ENCODE results near the gene BBS10. TPM values are rescaled to one million over a fixed set of nuclear protein-coding genes. Genes with fewer than 3 reads are reported as not detected.
"Not testable (repeated sequence)": the region's sequence is repeated elsewhere in the genome, so short reads cannot be mapped to it uniquely, and the experiment has no call there.

Gene BBS10
- total and polyA plus RNA-seq, 12 donors, result 3.2 to 25.4 (median 10.9) TPM

DNA sequence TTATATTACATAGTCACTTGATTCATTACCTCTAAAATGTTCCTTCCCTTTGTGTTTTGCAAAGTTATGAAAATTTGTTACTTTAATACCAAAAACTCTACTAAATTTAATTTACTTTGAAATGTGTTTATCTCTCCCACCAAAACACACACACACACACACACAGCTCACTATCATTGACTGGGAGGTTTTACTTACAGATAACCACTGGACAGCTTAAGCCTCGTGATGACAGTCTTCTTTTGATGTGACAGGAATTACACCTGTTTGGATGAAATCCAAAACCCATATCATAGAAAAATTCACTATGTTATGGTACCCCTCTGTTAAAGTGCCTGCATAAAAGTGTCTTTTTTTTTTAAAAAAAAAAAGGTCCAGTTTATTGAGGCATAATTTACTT is 15.6 kb downstream of the BBS10 start:
- 29 to 52% (median 48%) methylated on average over 1 of the region's 1 CpG for WGBS, 4 donors
- Histone ChIP-seq H3K27ac (no peak overlapping the region), H3K27me3 (no peaks in the 10 kb centered on the region), H3K9me3 (replicated peaks in 1 of 3) (no peaks in the 10 kb centered on the region), H3K4me1 (replicated peaks in 1 of 2) (no peaks in the 10 kb centered on the region), H3K4me3 (no peak overlapping the region), H3K36me3 (replicated peaks in 1 of 2) (no peaks in the 10 kb centered on the region)
- no peak for DNase-seq
- intact Hi-C loops (cut with DNase I), result no loop called here
- no peak for TF ChIP-seq POLR2A (IDR thresholded peaks at IDR 0.05)
- TF ChIP-seq, protein P1, sequence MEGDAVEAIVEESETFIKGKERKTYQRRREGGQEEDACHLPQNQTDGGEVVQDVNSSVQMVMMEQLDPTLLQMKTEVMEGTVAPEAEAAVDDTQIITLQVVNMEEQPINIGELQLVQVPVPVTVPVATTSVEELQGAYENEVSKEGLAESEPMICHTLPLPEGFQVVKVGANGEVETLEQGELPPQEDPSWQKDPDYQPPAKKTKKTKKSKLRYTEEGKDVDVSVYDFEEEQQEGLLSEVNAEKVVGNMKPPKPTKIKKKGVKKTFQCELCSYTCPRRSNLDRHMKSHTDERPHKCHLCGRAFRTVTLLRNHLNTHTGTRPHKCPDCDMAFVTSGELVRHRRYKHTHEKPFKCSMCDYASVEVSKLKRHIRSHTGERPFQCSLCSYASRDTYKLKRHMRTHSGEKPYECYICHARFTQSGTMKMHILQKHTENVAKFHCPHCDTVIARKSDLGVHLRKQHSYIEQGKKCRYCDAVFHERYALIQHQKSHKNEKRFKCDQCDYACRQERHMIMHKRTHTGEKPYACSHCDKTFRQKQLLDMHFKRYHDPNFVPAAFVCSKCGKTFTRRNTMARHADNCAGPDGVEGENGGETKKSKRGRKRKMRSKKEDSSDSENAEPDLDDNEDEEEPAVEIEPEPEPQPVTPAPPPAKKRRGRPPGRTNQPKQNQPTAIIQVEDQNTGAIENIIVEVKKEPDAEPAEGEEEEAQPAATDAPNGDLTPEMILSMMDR (IDR thresholded peaks at IDR 0.05), result no peak

DNA sequence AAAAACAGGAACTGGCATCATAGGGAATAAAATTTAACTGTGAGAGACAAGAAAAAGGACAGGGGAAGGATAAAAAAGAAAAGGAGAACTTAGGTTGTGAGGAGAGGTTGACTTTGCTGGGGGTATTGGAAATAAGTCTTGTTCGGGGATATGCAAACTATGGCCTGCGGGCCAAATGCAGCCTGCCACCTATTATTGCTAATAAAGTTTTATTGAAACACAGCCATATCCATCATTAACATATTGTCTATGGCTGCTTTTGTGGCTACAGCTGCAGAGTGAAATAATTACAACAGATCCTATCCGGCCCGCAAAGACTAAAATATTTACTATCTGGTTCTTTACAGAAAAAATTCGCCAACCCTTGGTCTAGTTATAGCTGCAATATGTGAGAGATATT is 18.6 kb downstream of the BBS10 start:
- H3K9me3 ChIP-seq (replicated peaks in 1 of 3), result no peaks in the 10 kb centered on the region
- no peak for DNase-seq
- H3K27ac ChIP-seq, result no peak overlapping the region
- no peak overlapping the region for H3K4me3 ChIP-seq
- no peaks in the 10 kb centered on the region for H3K4me1 ChIP-seq (replicated peaks in 1 of 2)
- intact Hi-C loops (cut with DNase I), result no loop called here
- 92 to 96% (median 94%) methylated on average over 5 of the region's 5 CpGs for WGBS, 4 donors
- no peaks in the 10 kb centered on the region for H3K36me3 ChIP-seq (replicated peaks in 1 of 2)
- TF ChIP-seq, protein P1 (IDR thresholded peaks at IDR 0.05), result no peak
- no peak for TF ChIP-seq POLR2A (IDR thresholded peaks at IDR 0.05)
- no peaks in the 10 kb centered on the region for H3K27me3 ChIP-seq

DNA sequence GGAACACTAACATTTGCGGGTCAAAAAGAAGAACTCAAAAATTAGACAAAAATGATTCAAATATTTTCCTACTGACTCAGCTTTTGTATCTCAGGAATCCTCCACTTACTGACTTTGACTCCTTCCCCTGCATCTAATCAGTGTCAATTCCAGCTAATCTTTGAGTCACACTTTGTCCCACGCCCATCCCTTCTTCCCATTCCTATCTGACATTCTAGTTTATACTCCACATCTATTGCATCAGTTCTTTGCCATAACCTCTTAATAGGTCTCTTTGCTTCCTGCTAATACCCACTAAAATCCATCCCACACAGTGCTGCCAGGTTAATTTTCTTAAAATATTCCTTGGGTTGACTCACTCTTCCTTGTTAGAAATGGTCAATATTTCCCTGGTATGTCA is 19.1 kb downstream of the BBS10 start:
- no peak for TF ChIP-seq POLR2A (IDR thresholded peaks at IDR 0.05)
- TF ChIP-seq, protein P1 (IDR thresholded peaks at IDR 0.05), result no peak
- intact Hi-C loops (cut with DNase I), result no loop called here
- Histone ChIP-seq H3K4me3 (no peak overlapping the region), H3K9me3 (replicated peaks in 1 of 3) (no peaks in the 10 kb centered on the region), H3K36me3 (replicated peaks in 1 of 2) (no peaks in the 10 kb centered on the region), H3K4me1 (replicated peaks in 1 of 2) (no peaks in the 10 kb centered on the region), H3K27ac (no peak overlapping the region), H3K27me3 (no peaks in the 10 kb centered on the region)
- no peak for DNase-seq
- WGBS, 4 donors, result 67 to 87% (median 81%) methylated on average over 2 of the region's 2 CpGs

DNA sequence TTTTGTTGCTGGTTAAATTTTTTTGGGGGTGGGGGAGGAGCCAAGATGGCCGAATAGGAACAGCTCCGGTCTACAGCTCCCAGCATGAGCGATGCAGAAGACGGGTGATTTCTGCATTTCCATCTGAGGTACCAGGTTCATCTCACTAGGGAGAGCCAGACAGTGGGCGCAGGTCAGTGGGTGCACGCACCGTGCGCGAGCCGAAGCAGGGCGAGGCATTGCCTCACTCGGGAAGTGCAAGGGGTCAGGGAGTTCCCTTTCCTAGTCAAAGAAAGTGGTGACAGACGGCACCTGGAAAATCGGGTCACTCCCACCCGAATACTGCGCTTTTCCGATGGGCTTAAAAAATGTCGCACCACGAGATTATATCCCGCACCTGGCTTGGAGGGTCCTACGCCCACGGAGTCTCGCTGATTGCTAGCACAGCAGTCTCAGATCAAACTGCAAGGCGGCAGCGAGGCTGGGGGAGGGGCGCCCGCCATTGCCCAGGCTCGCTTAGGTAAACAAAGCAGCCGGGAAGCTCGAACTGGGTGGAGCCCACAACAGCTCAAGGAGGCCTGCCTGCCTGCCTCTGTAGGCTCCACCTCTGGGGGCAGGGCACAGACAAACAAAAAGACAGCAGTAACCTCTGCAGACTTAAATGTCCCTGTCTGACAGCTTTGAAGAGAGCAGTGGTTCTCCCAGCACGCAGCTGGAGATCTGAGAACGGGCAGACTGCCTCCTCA is 28.5 kb downstream of the BBS10 start:
- H3K4me3 ChIP-seq; H3K36me3 ChIP-seq (replicated peaks in 1 of 2); H3K9me3 ChIP-seq (replicated peaks in 1 of 3); H3K4me1 ChIP-seq (replicated peaks in 1 of 2); DNase-seq; H3K27ac ChIP-seq; H3K27me3 ChIP-seq; intact Hi-C loops (cut with DNase I): not testable (repeated sequence)
- 72 to 87% (median 82%) methylated on average over 12 to 30 of the region's 32 CpGs for WGBS, 4 donors

Data from adrenal gland (tissue), 12 donors.